ENCODE results near the gene RARB.

The RARB gene

GRCh38 chr3:25619382-25619781, 191.3 kb downstream of the RARB start:
- no peak for DNase-seq

GRCh38 chr3:25620493-25620892, 192.4 kb downstream of the RARB start:
- DNase-seq = no peak

- no peak for DNase-seq
These were observed 193.0 kb downstream of the RARB start for GRCh38 chr3:25621087-25621486.

DNA sequence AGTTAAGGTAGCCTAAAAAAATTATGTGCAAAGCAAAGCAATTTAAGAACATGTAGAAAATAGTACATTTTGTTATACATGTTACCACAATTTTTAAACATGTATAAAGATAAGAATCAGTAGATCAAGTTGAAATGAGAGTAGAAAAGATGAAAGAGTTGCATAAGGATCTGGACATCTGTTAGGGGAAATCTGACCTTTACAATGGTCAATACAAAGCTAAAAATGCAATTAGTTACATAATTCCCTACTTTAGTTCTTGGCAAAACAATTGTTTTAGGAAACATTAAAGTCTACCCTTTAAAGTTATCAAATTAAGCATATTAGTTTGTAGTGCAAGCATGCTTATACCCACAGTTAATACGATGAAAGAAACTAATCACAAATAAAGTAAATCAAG, 203.9 kb downstream of the RARB start:
- DNase-seq = no peak

DNA sequence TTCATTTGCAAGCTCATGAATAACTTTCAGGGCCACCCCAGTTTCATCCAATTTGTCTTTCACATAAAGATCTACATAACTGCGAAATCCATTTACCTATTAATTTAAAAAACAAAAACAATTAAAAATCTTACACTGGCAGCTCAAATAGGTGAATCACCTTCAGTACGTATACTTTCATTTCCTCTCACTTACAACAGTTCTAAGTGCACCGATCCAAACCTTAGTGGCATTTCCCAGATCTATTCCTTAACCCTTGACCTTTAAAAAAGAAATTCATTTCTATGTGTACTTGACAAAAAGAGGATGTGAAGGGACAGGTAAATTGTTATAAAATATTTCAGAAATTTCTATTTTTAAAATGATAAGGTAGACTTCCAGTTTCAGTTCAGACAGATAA, 205.9 kb downstream of the RARB start:
- no peak for DNase-seq

- DNase-seq = no peak
These were observed 207.0 kb downstream of the RARB start for GRCh38 chr3:25635038-25635437.

Data from stimulated activated CD4-positive, alpha-beta T cell treated with anti-CD3 and anti-CD28 coated beads, Interleukin-12 subunit alpha, Interleukin-12 subunit beta, amount 100 ng/mL, for 4 hours (primary cell).